ENCODE data around the gene BUD31.

- TF ChIP-seq CTCF (conservative IDR thresholded peaks at IDR 0.05; ENCODE audit: low read depth in 2 of 2) (0 out of 4 replicates have a peak, but pooled peaks of 1 of the 2 experiments have one; percentile 11), EZH2phosphoT487 (IDR thresholded peaks at IDR 0.05; ENCODE audit: unreplicated experiment) (no peak), POLR2AphosphoS5 (IDR thresholded peaks at IDR 0.05; ENCODE audit: low read depth) (no peak), CREB1 (CRISPR knock-in tag; IDR thresholded peaks at IDR 0.05; ENCODE audit: low read depth) (no peak), STAT1 (IDR thresholded peaks at IDR 0.05; ENCODE audit: unreplicated experiment) (no peak), EZH2 (IDR thresholded peaks at IDR 0.05; ENCODE audit: low read depth, unreplicated experiment) (no peak), REST (IDR thresholded peaks at IDR 0.05; ENCODE audit: unreplicated experiment) (no peak), JUNB (IDR thresholded peaks at IDR 0.05; ENCODE audit: unreplicated experiment) (no peak), ETS1 (IDR thresholded peaks at IDR 0.05) (no peak), NANOG (IDR thresholded peaks at IDR 0.05; ENCODE audit: borderline replicate concordance) (no peak), ZNF114 (CRISPR knock-in tag; IDR thresholded peaks at IDR 0.05) (no peak), ZNF331 (CRISPR knock-in tag; IDR thresholded peaks at IDR 0.05; ENCODE audit: low read depth) (no peak)
Observed at GRCh38 chr7:99461221-99461620, 52.5 kb downstream of the BUD31 start.
